ENCODE results near the gene SERINC3. TPM values are rescaled to one million over a fixed set of nuclear protein-coding genes. Genes with fewer than 3 reads are reported as not detected.

The SERINC3 gene
- total and polyA plus RNA-seq, 2 donors (not counting 1 experiment from before 2014, with no cell fraction given), result 31.4 to 51.6 TPM

DNA sequence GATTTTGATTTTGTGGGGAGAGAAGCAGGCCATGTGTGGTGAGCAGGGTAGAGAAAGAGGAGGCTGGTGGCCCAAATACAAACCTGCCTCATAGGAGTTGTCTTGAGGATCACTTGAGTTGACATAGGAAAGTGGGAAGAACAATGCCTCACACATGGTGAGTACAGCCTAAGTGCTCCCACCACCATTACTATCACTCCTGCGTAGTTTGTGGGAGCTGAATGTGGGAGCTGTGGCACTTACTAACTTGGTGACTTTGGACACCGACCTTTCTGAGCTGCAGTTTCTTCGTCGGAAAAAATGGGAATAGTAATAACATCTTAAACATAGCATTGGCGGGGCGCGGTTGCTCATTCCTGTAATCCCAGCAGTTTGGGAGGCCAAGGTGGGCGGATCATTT lies 25.5 kb upstream of the SERINC3 start:
- Mint-ChIP-seq H3K27ac (no peak overlapping the region), H3K9me3 (ENCODE audit: insufficient read depth) (no peaks in the 10 kb centered on the region), H3K4me1 (no peaks in the 10 kb centered on the region), H3K4me3 (no peak overlapping the region), H3K27me3 (peaks cover 5% of the 10 kb centered on the region)
- H4K20me1 ChIP-seq (ENCODE audit: control insufficient read depth, insufficient read depth, low read length, poor library complexity, severe bottlenecking), result no peaks in the 10 kb centered on the region
- H3K9ac ChIP-seq (ENCODE audit: low read length), result no peak overlapping the region
- H3K27me3 ChIP-seq (replicated peaks in 1 of 4; ENCODE audit: control extremely low read depth in 1 of 4, control insufficient read depth in 3 of 4, insufficient read depth in 4 of 4, low read length in 3 of 4), result no peaks in the 10 kb centered on the region
- CTCF ChIA-PET, result no interaction called here
- no peak for ATAC-seq (ENCODE audit: low read depth)
- no peak overlapping the region for H3K4me3 ChIP-seq (ENCODE audit: control extremely low read depth in 1 of 5, extremely low read depth in 1 of 5, insufficient read depth in 1 of 5, low read depth in 2 of 5, low read length in 4 of 5)
- intact Hi-C loops (cut with micrococcal nuclease), result no loop called here
- H3K9me3 ChIP-seq (ENCODE audit: control extremely low read depth in 1 of 3, control insufficient read depth in 2 of 3, insufficient read depth in 1 of 3, low read length in 2 of 3), result no peaks in the 10 kb centered on the region
- H3K79me2 ChIP-seq (ENCODE audit: control insufficient read depth, insufficient read depth, low read length), result no peaks in the 10 kb centered on the region
- no peak for TF ChIP-seq EZH2 (IDR thresholded peaks at IDR 0.05; ENCODE audit: borderline replicate concordance, insufficient read depth, low read depth, low read length, poor library complexity, severe bottlenecking)
- TF ChIP-seq, protein P1, sequence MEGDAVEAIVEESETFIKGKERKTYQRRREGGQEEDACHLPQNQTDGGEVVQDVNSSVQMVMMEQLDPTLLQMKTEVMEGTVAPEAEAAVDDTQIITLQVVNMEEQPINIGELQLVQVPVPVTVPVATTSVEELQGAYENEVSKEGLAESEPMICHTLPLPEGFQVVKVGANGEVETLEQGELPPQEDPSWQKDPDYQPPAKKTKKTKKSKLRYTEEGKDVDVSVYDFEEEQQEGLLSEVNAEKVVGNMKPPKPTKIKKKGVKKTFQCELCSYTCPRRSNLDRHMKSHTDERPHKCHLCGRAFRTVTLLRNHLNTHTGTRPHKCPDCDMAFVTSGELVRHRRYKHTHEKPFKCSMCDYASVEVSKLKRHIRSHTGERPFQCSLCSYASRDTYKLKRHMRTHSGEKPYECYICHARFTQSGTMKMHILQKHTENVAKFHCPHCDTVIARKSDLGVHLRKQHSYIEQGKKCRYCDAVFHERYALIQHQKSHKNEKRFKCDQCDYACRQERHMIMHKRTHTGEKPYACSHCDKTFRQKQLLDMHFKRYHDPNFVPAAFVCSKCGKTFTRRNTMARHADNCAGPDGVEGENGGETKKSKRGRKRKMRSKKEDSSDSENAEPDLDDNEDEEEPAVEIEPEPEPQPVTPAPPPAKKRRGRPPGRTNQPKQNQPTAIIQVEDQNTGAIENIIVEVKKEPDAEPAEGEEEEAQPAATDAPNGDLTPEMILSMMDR (IDR thresholded peaks at IDR 0.05), result no peak
- POLR2A ChIA-PET, result no interaction called here
- DNase-seq, result no peak
- no peaks in the 10 kb centered on the region for H3K4me1 ChIP-seq (ENCODE audit: control insufficient read depth in 2 of 2, insufficient read depth in 2 of 2, low read length in 2 of 2)
- WGBS (ENCODE audit: insufficient coverage), result 100% methylated on average over 2 of the region's 8 CpGs
- H3K36me3 ChIP-seq (replicated peaks in 1 of 2; ENCODE audit: control extremely low read depth in 1 of 2, control insufficient read depth in 1 of 2, extremely low read depth in 1 of 2, insufficient read depth in 2 of 2, low read length in 1 of 2), result no peaks in the 10 kb centered on the region
- H3K27ac ChIP-seq (ENCODE audit: low read length in 2 of 2), result no peak overlapping the region
- H3K4me2 ChIP-seq (replicated peaks; ENCODE audit: low read depth, low read length, poor library complexity, severe bottlenecking), result no peak overlapping the region
- H2AFZ ChIP-seq (ENCODE audit: insufficient read depth, low read depth, low read length, poor library complexity, severe bottlenecking), result no peak overlapping the region

- Histone ChIP-seq H3K79me2 (ENCODE audit: control insufficient read depth, insufficient read depth, low read length) (no peaks in the 10 kb centered on the region), H3K4me3 (ENCODE audit: control extremely low read depth in 1 of 5, extremely low read depth in 1 of 5, insufficient read depth in 1 of 5, low read depth in 2 of 5, low read length in 4 of 5) (no peak overlapping the region), H3K9ac (ENCODE audit: low read length) (no peak overlapping the region), H3K4me1 (ENCODE audit: control insufficient read depth in 2 of 2, insufficient read depth in 2 of 2, low read length in 2 of 2) (no peaks in the 10 kb centered on the region), H2AFZ (ENCODE audit: insufficient read depth, low read depth, low read length, poor library complexity, severe bottlenecking) (no peak overlapping the region), H3K27me3 (replicated peaks in 1 of 4; ENCODE audit: control extremely low read depth in 1 of 4, control insufficient read depth in 3 of 4, insufficient read depth in 4 of 4, low read length in 3 of 4) (no peaks in the 10 kb centered on the region), H3K4me2 (replicated peaks; ENCODE audit: low read depth, low read length, poor library complexity, severe bottlenecking) (no peak overlapping the region), H3K27ac (ENCODE audit: low read length in 2 of 2) (no peak overlapping the region), H4K20me1 (ENCODE audit: control insufficient read depth, insufficient read depth, low read length, poor library complexity, severe bottlenecking) (no peaks in the 10 kb centered on the region), H3K36me3 (replicated peaks in 1 of 2; ENCODE audit: control extremely low read depth in 1 of 2, control insufficient read depth in 1 of 2, extremely low read depth in 1 of 2, insufficient read depth in 2 of 2, low read length in 1 of 2) (no peaks in the 10 kb centered on the region), H3K9me3 (ENCODE audit: control extremely low read depth in 1 of 3, control insufficient read depth in 2 of 3, insufficient read depth in 1 of 3, low read length in 2 of 3) (no peaks in the 10 kb centered on the region)
- H3K4me1 Mint-ChIP-seq, result no peaks in the 10 kb centered on the region
- no peaks in the 10 kb centered on the region for H3K9me3 Mint-ChIP-seq (ENCODE audit: insufficient read depth)
- CTCF ChIA-PET, result interaction anchor here (0.7 kb wide), 1 partner anchor 910 kb away, joined by 4 read pairs; no protein-coding TSS in a partner anchor
- H3K27ac Mint-ChIP-seq, result no peak overlapping the region
- POLR2A ChIA-PET, result no interaction called here
- ATAC-seq (ENCODE audit: low read depth), result no peak
- intact Hi-C loops (cut with micrococcal nuclease), result no loop called here
- no peak overlapping the region for H3K4me3 Mint-ChIP-seq
- no CpG with 5 or more reads among the region's 5 CpGs for WGBS (ENCODE audit: insufficient coverage)
- DNase-seq, result no peak
- TF ChIP-seq, protein P1 (IDR thresholded peaks at IDR 0.05), result no peak
- H3K27me3 Mint-ChIP-seq, result peaks cover 5% of the 10 kb centered on the region
Measured at GRCh38 chr20:44544263-44544662, 22.4 kb upstream of the SERINC3 start.

Data from B cell (primary cell).